NB4 (cell line): ENCODE results near the gene CDH13.

Source experiments
- CTCF ChIP-seq: IDR thresholded peaks from one replicate; pipeline ENCODE4 v1.5.1; 2012; ENCODE audit warnings: low read depth, low read length
- MAX ChIP-seq: IDR thresholded peaks from 2 replicates; pipeline ENCODE4 v1.6.1; 2011; ENCODE audit warnings: low read depth, low read length
- POLR2A ChIP-seq: IDR thresholded peaks from 2 replicates; pipeline ENCODE4 v1.6.1; 2011; ENCODE audit warnings: mild to moderate bottlenecking; ENCODE audit not compliant: insufficient read length; ENCODE audit errors: extremely low read depth

GRCh38 chr16:82878466-82878865, 251.7 kb downstream of the CDH13 start:
- TF ChIP-seq CTCF (no peak), MAX (no peak), POLR2A (no peak)
